ENCODE results near the gene GSK3A.

Gene GSK3A

DNA sequence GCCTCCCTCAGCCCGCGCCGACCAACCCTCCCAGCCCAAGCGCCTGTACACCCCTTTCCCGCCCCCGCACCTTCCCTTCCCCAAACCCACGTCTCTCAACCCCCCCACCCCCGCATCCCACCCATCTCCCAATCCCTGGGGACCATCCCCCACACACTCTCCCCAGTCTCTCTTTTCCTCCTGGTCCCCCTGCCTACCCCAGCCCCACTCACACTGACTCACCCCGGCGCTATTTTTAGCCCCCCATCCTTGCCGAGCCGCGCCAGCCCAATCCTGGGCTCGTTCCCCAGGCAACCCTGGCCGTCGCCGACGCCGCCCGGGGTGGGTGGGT, 38.4 kb upstream of the GSK3A start:
- no peak for DNase-seq

DNA sequence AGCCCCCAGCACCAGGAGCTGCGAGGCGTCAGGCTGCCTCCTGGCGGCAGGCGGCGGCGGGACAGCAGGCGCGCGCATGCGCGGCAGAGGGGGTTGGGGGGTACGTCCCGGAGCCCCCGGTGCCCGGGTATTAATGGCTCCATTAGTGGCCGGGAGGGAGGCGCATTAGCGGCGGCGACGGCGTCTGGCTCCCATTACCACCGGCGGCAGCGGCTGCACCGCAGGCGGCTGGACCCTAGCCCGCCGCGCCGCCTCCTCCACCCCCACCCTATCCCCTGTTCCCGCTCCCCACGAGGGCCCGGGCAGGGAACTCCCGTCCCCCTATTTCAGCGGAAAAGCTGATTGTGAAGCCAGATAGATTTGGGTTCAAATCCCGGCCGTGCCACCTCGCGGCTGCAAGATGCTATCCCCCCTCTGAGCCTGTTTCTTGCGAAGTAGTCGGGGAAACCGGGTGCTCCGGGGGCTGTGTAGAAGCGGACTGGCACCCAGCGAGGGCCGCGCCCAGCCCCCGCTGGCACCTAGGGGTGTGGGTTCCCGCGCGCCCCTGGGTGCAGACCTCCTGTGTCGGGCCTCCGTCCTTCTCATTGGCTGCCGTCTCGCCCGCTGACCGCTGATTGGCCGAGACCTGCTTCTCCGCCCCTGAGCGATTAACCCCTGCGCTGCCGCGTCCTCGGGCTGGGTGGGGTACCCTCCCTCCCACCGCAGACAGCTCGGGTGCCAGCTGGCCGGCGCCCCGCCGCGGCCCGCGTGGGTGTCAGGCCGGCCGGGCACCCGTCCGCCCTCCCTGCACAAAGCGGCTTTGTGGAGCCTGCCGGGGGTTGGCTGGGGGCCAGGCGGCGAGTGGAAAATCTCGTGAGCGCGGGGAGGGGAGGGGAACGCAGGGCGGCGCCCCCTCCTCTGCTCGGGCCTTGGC, 37.8 kb upstream of the GSK3A start:
- peak; percentile 96 for DNase-seq

DNA sequence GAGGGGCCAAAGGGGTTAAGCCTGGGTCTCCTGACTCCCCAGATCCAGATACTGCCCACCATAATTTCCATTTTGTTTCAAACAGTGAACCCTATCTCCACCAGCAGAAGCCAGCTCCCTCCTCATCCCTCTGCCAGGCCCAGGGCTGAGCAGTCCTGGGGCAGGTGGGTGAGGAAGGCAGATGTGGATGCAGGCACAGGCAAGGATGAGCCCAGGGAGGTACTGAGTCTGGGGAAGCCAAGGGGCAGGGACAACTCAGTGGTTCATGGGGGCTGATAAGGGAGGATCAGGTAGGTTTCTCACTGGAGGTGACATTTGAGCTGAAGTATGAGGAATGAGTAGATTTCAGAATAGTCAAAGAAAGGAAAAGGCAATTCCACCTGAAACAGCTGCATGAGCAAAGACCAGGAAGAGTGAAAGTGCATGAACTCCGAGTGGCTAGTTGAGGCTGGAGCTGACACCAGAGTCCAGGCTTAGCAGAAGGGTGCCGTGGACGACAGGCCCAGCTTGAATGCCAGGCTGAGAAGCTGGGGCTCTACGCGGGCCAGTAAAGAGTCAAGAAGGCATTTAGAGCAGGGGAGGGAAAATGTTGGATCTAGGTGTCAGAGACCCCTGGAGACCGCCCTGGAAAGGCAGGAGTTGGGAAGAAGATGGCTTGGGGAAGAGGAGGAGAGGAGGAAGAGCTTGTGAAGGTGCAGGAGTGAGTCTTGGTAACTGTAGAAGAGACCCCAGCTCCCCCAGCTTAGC, 36.9 kb upstream of the GSK3A start:
- peak; percentile 22 for DNase-seq

GRCh38 chr19:42278452-42279154, 36.2 kb upstream of the GSK3A start:
- DNase-seq = peak; percentile 60

DNA sequence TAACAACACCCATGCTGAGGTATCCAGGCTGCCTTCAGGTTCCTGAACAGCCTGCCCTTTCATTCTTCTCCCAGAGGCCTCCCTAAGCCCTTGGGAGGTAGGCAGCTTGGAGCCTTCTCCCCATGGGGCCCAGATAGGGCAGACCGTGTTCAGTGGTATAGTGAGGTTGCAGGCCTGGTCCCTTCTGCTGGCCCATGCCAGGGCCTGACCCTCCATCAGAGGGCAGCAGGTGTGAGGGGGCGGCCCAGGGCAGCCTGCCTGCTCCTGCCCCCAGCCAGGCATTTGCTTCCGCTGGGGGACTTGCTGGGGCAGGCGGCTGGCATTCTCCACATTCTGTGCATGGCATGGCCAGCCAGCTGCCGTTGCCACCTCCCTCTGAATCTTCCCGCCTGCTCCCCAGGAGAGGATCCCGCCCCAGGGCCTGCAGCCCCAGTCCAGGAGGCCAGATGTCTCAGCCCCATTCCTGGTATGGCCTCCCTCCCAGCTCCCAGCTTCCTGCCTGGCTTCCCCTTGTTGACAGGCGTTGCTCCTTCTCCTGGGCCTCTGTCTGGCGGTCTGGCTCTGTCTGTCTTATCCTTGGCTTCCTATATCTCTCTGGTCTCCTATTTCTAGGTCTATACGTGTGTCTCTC, 35.5 kb upstream of the GSK3A start:
- peak; percentile 78 for DNase-seq

- no peak for DNase-seq
Observed at GRCh38 chr19:42276821-42277220, 34.4 kb upstream of the GSK3A start.

DNA sequence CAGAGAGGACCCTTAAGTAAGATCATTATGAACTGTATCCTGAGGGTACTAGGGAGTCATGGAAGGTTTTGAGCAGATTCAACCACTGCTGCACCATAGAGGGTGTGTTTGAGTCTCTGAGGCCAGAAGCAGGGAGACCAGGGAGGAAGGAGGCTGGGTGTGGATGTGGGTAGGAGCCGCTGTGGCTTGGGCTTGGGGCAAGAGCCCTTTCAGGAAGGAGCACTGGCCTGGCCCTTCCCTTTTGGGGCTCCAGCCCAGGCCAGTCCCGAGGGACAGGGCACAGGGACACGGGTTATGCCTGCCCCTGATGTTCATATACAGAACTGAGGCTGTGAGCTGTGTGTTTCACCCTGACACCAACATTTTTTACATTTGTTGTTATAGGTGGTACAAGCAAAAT, 33.9 kb upstream of the GSK3A start:
- peak; percentile 21 for DNase-seq

- no peak for DNase-seq
Observed at GRCh38 chr19:42275517-42275916, 33.1 kb upstream of the GSK3A start.

- no peak for DNase-seq
Observed at GRCh38 chr19:42275103-42275502, 32.7 kb upstream of the GSK3A start.

- no peak for DNase-seq
Observed at GRCh38 chr19:42274065-42274682, 31.8 kb upstream of the GSK3A start.

DNA sequence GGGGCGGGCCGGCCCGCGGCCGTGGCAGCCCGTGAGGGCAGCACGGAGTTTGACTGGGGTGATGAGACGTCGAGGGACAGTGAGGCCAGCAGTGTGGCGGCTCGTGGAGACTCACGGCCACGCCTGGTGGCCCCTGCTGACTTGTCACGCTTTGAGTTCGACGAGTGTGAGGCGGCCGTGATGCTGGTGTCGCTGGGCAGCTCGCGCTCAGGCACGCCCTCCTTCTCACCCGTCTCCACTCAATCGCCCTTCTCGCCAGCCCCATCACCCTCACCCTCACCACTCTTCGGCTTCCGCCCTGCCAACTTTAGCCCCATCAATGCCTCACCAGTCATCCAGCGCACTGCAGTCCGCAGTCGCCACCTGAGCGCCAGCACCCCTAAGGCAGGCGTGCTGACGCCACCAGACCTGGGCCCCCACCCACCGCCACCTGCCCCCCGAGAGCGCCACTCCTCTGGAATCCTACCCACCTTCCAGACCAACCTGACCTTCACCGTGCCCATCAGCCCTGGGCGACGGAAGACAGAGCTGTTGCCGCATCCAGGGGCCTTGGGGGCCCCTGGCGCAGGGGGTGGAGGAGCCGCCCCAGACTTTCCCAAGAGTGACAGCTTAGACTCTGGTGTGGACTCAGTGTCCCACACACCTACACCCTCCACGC, 31.1 kb upstream of the GSK3A start:
- DNase-seq = no peak

DNA sequence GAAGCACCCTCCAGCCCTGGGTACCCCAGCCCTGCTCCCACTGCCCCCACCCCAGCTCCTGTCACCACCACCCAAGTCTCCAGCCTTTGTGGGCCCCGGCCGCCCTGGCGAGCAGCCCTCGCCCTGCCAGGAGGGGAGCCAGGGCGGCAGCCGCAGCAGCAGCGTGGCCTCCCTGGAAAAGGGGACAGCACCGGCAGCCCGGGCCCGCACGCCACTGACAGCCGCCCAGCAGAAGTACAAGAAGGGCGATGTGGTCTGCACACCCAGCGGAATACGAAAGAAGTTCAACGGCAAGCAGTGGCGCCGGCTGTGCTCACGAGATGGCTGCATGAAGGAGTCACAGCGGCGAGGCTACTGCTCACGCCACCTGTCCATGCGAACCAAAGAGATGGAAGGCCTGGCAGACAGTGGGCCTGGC, 30.6 kb upstream of the GSK3A start:
- DNase-seq = no peak

GRCh38 chr19:42272535-42272897, 30.1 kb upstream of the GSK3A start:
- DNase-seq = peak; percentile 23

GRCh38 chr19:42271861-42272534, 29.6 kb upstream of the GSK3A start:
- peak; percentile 18 for DNase-seq

DNA sequence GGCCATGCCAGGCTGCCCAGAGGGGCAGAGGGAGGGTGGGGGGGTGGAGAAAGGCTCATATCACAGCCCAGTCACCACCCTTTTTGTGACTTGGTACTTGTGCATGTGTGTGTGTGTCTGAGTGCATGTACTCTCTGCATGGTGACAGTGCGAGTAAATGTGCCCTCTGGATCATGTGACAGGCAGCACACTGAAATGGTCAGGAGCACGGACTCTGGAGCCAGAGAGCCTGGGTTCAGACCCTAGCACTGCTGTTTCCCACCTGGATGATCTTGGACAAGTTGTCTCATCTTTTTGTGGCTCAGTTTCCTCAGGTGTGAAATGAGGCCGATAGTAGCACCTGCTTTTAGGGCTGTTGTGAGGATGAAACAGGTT, 28.6 kb upstream of the GSK3A start:
- DNase-seq = no peak

DNA sequence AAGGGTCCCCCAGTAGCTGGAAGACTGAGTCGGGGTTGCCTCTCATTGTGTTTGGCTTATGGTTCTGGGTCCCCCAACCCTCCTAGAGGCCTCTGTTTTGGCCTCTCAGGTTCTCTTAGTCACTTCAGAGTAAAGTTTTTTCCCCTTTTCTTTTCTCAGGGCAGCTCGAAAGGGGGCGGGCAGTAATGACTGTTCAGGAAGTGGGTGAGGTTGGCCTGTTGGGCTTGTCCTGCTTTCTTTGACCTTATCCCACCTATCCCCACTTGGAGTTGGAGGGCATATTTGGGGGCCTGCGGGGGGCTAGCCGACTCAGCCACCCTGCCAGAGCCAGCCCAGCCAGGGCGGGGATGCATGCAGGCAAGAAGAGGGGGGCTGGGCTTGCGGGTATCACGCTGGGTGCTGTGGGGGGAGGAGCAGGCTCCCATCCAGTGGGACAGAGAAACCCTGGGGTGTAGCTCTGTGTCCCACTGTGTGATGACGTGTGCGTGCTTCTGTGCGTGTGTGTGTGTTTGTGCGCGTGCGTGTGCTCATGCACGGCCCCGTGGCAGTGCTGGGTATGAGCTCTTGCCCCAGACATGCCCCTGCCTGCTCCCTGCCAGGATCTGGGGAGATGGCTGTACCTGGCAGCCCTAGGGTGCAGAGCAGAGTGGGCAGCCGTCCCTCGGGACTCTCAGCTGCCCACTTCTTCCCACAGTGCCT, 28.1 kb upstream of the GSK3A start:
- peak; percentile 60 for DNase-seq

DNA sequence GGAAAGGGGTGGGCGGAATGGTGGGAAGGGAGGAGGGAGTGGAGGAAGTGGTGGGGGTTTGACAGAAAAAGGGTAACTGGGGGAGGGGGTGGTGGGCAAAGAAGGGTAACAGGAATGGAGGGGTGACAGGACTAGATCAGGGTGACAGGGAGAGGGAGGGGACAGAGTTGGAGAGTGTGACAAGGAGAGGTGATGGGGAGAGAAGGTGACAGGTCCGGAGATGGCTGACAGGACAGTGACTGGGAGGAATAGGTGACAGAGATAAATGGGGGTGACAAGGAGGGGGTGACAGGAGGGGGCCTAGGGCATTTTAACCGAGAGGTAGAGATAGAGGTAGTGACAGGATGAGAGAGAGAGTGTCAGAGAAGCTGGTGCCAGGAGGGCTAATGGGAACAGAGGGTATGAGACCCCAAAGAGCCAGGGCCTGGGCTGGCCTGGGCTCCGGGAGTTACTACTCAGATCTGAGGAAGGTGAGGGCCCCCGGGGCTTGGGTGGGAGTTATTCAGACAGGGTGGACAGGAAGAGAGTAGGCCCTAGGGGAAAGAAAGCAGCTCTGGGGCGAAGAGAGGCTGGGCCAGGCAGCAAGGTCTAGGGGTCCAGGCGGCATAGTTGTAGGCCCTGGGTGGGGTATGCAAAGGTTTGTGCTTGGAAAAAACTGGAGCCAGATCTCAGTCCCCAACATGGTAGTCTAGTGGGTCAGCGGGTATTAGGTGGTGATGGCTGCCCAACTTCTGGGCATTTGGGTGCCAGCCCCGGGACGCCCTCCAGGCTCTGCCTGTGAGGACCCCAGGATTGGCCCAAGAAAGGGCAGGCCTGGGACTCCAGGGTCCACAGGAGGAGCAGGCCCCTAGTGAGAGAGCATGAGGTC, 27.3 kb upstream of the GSK3A start:
- peak; percentile 38 for DNase-seq

DNA sequence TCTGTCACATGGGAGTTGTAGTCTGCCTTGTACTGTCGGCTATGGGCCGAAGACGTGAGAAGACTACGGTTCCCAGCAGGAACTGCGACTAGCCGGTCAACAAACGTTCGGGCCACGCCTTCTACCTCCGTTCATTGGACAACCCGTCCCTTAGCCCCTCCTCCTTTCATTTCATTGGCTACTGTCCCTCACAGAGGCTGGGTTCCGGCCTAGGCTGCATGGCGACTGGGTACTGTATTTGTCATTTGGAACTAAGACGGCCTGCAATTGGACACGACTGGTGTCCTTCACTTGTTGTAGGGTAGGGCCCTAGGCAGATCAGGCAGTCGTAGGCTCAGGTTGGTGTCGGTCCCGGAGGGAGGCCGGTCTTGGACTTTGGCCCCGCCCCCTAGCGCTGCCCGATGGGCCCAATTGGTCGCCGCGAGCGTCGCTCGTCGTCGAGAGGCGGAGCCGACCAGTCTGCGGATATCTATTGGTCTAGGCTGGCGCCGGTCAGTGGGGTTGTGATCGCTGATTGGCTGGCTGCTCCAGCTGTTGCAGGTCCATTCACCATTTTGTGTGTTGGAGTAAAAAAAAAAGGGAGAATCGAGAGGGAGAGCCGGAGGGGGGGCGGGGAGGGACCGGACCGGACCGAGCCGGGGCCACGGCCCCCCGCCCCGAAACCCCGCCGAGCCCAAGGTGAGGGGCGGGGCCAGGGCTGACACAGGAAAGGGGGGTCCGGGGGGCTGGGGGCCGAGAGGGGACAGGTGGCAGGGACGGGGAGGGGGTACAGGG, 26.5 kb upstream of the GSK3A start, which contains the start of gene CIC:
TSS of gene CIC (plus strand) at position 549 of the 774 bp plus-strand sequence. CDS start 2,532 bp downstream, outside the sequence.
- peak; percentile 100 for DNase-seq

DNA sequence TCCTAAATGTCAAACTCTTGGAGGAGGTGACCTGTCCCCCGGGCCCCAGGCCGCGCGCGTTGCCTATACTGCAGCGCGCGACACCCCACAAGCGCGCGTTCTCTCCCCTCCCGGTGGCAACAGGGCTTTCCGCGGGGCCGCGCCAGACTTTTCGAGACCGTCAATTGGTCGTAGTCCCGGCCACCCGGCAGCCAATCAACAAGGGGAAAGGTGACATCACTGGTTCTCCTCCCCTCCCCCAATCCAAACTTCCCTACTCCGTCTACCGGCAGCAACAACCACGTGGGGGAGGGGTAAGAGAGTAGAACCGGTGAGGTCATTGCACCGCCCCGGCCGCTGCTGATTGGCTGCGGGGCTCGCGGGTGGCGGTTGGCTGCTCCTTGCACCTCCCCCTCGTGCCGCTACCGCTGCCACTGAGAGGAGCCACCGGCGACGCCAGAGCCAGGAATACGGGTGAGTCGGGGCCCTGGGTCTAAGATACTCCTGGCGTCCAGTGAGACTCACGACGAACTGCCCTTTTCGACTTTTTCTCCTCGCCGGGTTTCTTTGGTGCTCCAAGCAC, 25.8 kb upstream of the GSK3A start:
- peak; percentile 100 for DNase-seq
